ENCODE measurements around the gene RHOV.

Gene RHOV

GRCh38 chr15:40911693-40912092 lies 37.7 kb upstream of the RHOV start:
- Histone ChIP-seq H4K12ac (ENCODE audit: low read depth, low read length) (no peak overlapping the region), H3K14ac (ENCODE audit: low read length) (no peak overlapping the region), H3K79me2 (ENCODE audit: control insufficient read depth, insufficient read depth, low read length, poor library complexity) (no peaks in the 10 kb centered on the region), H3K9ac (ENCODE audit: low read length) (no peak overlapping the region), H2BK120ac (ENCODE audit: insufficient read depth, low read length, poor library complexity) (no peak overlapping the region), H4K91ac (ENCODE audit: low read depth, low read length) (no peak overlapping the region), H3K23ac (ENCODE audit: low read length) (no peak overlapping the region), H3K27me3 (ENCODE audit: insufficient read depth, low read length) (no peaks in the 10 kb centered on the region), H2AK5ac (ENCODE audit: low read length) (no peak overlapping the region), H3K27ac (ENCODE audit: low read depth, low read length) (no peak overlapping the region), H3K4me3 (ENCODE audit: low read depth, low read length) (no peak overlapping the region), H3K18ac (ENCODE audit: low read length) (no peak overlapping the region), H3K4me2 (ENCODE audit: low read length) (no peak overlapping the region), H3K4ac (ENCODE audit: low read depth, low read length) (no peak overlapping the region), H4K8ac (ENCODE audit: low read depth, low read length) (no peak overlapping the region), H3K4me1 (ENCODE audit: control insufficient read depth in 1 of 2, insufficient read depth in 2 of 2, low read length in 2 of 2) (peaks cover under 1 to 3% of the 10 kb centered on the region in 2 experiments), H3K9me3 (ENCODE audit: insufficient read depth, low read depth, low read length) (peaks cover 5% of the 10 kb centered on the region), H2BK5ac (ENCODE audit: low read depth, low read length, poor library complexity) (no peak overlapping the region), H3K79me1 (ENCODE audit: low read length) (peaks cover 1% of the 10 kb centered on the region), H3K36me3 (ENCODE audit: control insufficient read depth in 1 of 2, insufficient read depth in 2 of 2, low read length in 2 of 2) (no peaks in the 10 kb centered on the region), H2AFZ (ENCODE audit: insufficient read depth, low read length, poor library complexity) (no peak overlapping the region), H2BK12ac (ENCODE audit: low read length) (no peak overlapping the region)
- DNase-seq, result no peak
- WGBS (ENCODE audit: extremely low coverage, insufficient coverage, insufficient read length), result no CpG with 5 or more reads among the region's 2 CpGs

GRCh38 chr15:40911141-40911540 lies 37.1 kb upstream of the RHOV start:
- Histone ChIP-seq H3K9ac (ENCODE audit: low read length) (no peak overlapping the region), H4K8ac (ENCODE audit: low read depth, low read length) (no peak overlapping the region), H3K23ac (ENCODE audit: low read length) (no peak overlapping the region), H3K14ac (ENCODE audit: low read length) (no peak overlapping the region), H3K27me3 (ENCODE audit: insufficient read depth, low read length) (no peaks in the 10 kb centered on the region), H3K4ac (ENCODE audit: low read depth, low read length) (no peak overlapping the region), H2BK5ac (ENCODE audit: low read depth, low read length, poor library complexity) (no peak overlapping the region), H3K36me3 (ENCODE audit: control insufficient read depth in 1 of 2, insufficient read depth in 2 of 2, low read length in 2 of 2) (no peaks in the 10 kb centered on the region), H4K91ac (ENCODE audit: low read depth, low read length) (no peak overlapping the region), H3K27ac (ENCODE audit: low read depth, low read length) (no peak overlapping the region), H3K18ac (ENCODE audit: low read length) (no peak overlapping the region), H2BK120ac (ENCODE audit: insufficient read depth, low read length, poor library complexity) (no peak overlapping the region), H2BK12ac (ENCODE audit: low read length) (no peak overlapping the region), H2AFZ (ENCODE audit: insufficient read depth, low read length, poor library complexity) (no peak overlapping the region), H4K12ac (ENCODE audit: low read depth, low read length) (no peak overlapping the region), H3K4me2 (ENCODE audit: low read length) (no peak overlapping the region), H3K9me3 (ENCODE audit: insufficient read depth, low read depth, low read length) (peaks cover 5% of the 10 kb centered on the region), H3K79me2 (ENCODE audit: control insufficient read depth, insufficient read depth, low read length, poor library complexity) (no peaks in the 10 kb centered on the region), H2AK5ac (ENCODE audit: low read length) (no peak overlapping the region), H3K4me1 (ENCODE audit: control insufficient read depth in 1 of 2, insufficient read depth in 2 of 2, low read length in 2 of 2) (peaks cover 4 to 6% of the 10 kb centered on the region in 2 experiments), H3K79me1 (ENCODE audit: low read length) (peaks cover 4% of the 10 kb centered on the region), H3K4me3 (ENCODE audit: low read depth, low read length) (no peak overlapping the region)
- WGBS (ENCODE audit: extremely low coverage, insufficient coverage, insufficient read length), result no CpG with 5 or more reads among the region's 7 CpGs
- DNase-seq, result no peak

GRCh38 chr15:40909662-40910630 lies 35.9 kb upstream of the RHOV start:
- Histone ChIP-seq H4K91ac (ENCODE audit: low read depth, low read length) (no peak overlapping the region), H3K23ac (ENCODE audit: low read length) (no peak overlapping the region), H3K4ac (ENCODE audit: low read depth, low read length) (no peak overlapping the region), H2AK5ac (ENCODE audit: low read length) (no peak overlapping the region), H3K18ac (ENCODE audit: low read length) (no peak overlapping the region), H3K9ac (ENCODE audit: low read length) (no peak overlapping the region), H4K8ac (ENCODE audit: low read depth, low read length) (no peak overlapping the region), H3K9me3 (ENCODE audit: insufficient read depth, low read depth, low read length) (peaks cover 5% of the 10 kb centered on the region), H2BK12ac (ENCODE audit: low read length) (no peak overlapping the region), H3K79me2 (ENCODE audit: control insufficient read depth, insufficient read depth, low read length, poor library complexity) (no peaks in the 10 kb centered on the region), H2BK120ac (ENCODE audit: insufficient read depth, low read length, poor library complexity) (no peak overlapping the region), H3K4me3 (ENCODE audit: low read depth, low read length) (no peak overlapping the region), H3K4me1 (ENCODE audit: control insufficient read depth in 1 of 2, insufficient read depth in 2 of 2, low read length in 2 of 2) (peaks cover 4 to 6% of the 10 kb centered on the region in 2 experiments), H3K4me2 (ENCODE audit: low read length) (no peak overlapping the region), H4K12ac (ENCODE audit: low read depth, low read length) (no peak overlapping the region), H2AFZ (ENCODE audit: insufficient read depth, low read length, poor library complexity) (no peak overlapping the region), H3K27me3 (ENCODE audit: insufficient read depth, low read length) (no peaks in the 10 kb centered on the region), H2BK5ac (ENCODE audit: low read depth, low read length, poor library complexity) (no peak overlapping the region), H3K79me1 (ENCODE audit: low read length) (peaks cover 4% of the 10 kb centered on the region), H3K27ac (ENCODE audit: low read depth, low read length) (no peak overlapping the region), H3K36me3 (ENCODE audit: control insufficient read depth in 1 of 2, insufficient read depth in 2 of 2, low read length in 2 of 2) (peaks cover under 1 to 2% of the 10 kb centered on the region in 2 experiments), H3K14ac (ENCODE audit: low read length) (no peak overlapping the region)
- DNase-seq, result no peak
- WGBS (ENCODE audit: extremely low coverage, insufficient coverage, insufficient read length), result no CpG with 5 or more reads among the region's 17 CpGs

- H4K8ac ChIP-seq (ENCODE audit: low read depth, low read length), result no peak overlapping the region
- no peak overlapping the region for H2AFZ ChIP-seq (ENCODE audit: insufficient read depth, low read length, poor library complexity)
- H3K4me2 ChIP-seq (ENCODE audit: low read length), result no peak overlapping the region
- no peaks in the 10 kb centered on the region for H3K27me3 ChIP-seq (ENCODE audit: insufficient read depth, low read length)
- H3K27ac ChIP-seq (ENCODE audit: low read depth, low read length), result no peak overlapping the region
- no peak overlapping the region for H3K4me3 ChIP-seq (ENCODE audit: low read depth, low read length)
- no peak overlapping the region for H3K9ac ChIP-seq (ENCODE audit: low read length)
- peaks cover 4 to 6% of the 10 kb centered on the region in 2 experiments for H3K4me1 ChIP-seq (ENCODE audit: control insufficient read depth in 1 of 2, insufficient read depth in 2 of 2, low read length in 2 of 2)
- H2BK12ac ChIP-seq (ENCODE audit: low read length), result no peak overlapping the region
- no peaks in the 10 kb centered on the region for H3K79me2 ChIP-seq (ENCODE audit: control insufficient read depth, insufficient read depth, low read length, poor library complexity)
- no peak overlapping the region for H3K4ac ChIP-seq (ENCODE audit: low read depth, low read length)
- no peak overlapping the region for H4K12ac ChIP-seq (ENCODE audit: low read depth, low read length)
- no peak overlapping the region for H3K23ac ChIP-seq (ENCODE audit: low read length)
- DNase-seq, result no peak
- no peak overlapping the region for H3K18ac ChIP-seq (ENCODE audit: low read length)
- H4K91ac ChIP-seq (ENCODE audit: low read depth, low read length), result no peak overlapping the region
- peaks cover 1% of the 10 kb centered on the region for H3K9me3 ChIP-seq (ENCODE audit: insufficient read depth, low read depth, low read length)
- peaks cover 13 to 16% of the 10 kb centered on the region in 2 experiments for H3K36me3 ChIP-seq (ENCODE audit: control insufficient read depth in 1 of 2, insufficient read depth in 2 of 2, low read length in 2 of 2)
- H3K79me1 ChIP-seq (ENCODE audit: low read length), result peaks cover 4% of the 10 kb centered on the region
- H2BK120ac ChIP-seq (ENCODE audit: insufficient read depth, low read length, poor library complexity), result no peak overlapping the region
- H2BK5ac ChIP-seq (ENCODE audit: low read depth, low read length, poor library complexity), result no peak overlapping the region
- no peak overlapping the region for H3K14ac ChIP-seq (ENCODE audit: low read length)
- WGBS (ENCODE audit: extremely low coverage, insufficient coverage, insufficient read length), result no CpG with 5 or more reads among the region's 7 CpGs
- no peak overlapping the region for H2AK5ac ChIP-seq (ENCODE audit: low read length)
These were observed 34.1 kb upstream of the RHOV start for GRCh38 chr15:40908095-40908494.
